ENCODE measurements around the gene NOSIP.

DNA sequence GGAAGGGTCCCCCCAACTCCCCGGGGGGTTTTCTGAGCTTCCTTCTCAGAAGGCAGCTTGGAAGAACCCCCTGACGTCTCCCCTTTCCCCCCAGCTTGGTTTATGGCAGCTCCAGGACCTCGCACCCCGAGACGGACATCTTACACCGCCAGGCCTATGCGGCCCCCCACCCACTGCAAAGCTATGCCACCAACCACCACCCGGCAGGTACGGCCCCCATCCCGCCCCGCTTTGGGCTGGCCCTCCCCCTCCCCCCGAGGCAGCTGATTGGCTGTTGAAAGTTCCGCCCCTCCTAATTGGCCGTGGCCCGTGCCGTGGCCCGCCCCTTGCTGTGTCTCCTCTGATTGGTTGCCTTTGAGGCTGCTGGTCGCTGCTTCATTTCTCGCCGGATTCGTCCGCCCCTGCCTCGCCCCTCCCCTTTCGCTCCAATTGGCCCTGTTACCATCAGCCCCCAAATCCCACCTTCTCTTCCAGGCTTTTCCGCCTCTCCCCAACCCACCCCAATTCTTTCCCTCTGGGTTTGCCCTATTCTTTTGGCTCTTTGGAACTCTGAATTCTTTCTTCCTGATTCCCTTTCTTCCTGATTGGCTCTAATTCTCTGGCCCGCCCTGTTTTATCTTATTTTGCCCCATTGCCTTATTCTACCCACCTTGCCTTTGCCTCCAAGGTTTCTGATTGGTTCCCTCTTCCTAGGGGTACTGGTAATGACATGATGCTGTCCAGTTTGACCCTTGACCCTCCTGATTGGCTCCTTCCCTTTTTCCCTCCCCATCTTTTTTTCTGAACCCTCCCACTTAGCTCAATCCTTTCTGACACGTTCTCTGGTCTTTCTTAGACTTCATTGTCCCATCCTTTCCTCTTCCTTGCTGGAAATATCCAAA is 13.1 kb upstream of the NOSIP start:
- TF ChIP-seq POLR2AphosphoS5 (IDR thresholded peaks at IDR 0.05; ENCODE audit: borderline replicate concordance, low read depth, low read length): peak; percentile 49; the same call in 1 of the 2 replicates
- TF ChIP-seq EZH2 (IDR thresholded peaks at IDR 0.05): no peak

All from SK-N-MC (cell line).